ENCODE data around the gene GP9.

- TF ChIP-seq CTCF (IDR thresholded peaks at IDR 0.05; ENCODE audit: low read depth, low read length) (no peak), EZH2phosphoT487 (IDR thresholded peaks at IDR 0.05; ENCODE audit: low read depth) (no peak)
Observed at GRCh38 chr3:129040579-129041300, 19.8 kb upstream of the GP9 start.

Measured in OCI-LY3 (cell line).